ENCODE measurements around the gene POLD4.

DNA sequence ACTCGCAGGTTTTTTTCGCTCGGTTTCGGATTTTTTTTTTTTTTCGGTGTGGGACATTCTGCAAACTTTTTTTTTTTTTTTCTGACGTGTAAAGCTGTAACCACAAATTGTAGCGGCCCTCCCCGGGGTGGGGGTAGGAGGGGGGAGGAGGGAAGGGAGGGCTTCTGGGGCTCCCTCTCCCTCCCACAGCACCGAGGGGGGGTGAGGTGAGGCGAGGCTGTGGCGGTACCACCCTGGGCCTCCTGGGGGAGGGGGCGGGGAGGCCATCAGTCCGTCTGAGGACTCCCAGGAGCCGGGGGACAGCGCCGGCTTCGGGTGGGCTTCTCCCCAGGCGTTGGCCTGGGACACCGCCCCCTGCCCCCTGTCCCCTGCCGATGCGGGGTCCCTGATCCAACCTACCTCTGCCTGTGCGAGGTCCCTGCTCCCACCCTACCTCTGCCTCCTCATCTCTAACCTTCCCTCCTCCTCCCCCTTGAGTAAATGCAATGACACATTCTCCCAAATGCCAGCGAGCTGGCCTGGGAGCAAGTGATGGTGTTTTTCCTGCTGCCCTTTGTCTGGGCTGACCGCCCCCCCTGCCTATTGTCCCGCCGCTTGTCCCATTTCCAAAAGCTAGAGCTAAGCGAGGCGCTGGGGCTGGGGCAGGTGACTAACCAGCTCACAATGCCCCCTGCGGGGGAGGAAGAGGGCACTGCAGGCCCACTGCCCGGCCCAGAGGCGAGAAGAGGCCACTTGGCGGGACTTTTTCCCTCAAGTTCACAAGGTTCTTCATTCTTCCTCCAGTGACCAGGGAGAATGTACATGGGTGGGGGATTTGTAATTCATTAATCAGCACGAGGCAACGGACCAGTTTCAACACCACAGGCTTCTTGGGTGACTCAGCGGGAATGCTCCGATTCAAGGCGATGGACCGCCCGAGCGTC lies 20.6 kb upstream of the POLD4 start:
- TF ChIP-seq EZH2phosphoT487 (IDR thresholded peaks at IDR 0.05; ENCODE audit: borderline replicate concordance, low read depth, low read length) (no peak), CTCF (conservative IDR thresholded peaks at IDR 0.05; ENCODE audit: low read length) (peak; percentile 78)
